Gastrocnemius medialis (tissue), 4 donors: ENCODE results near the gene SRP9. TPM values are rescaled to one million over a fixed set of nuclear protein-coding genes. Genes with fewer than 3 reads are reported as not detected.
A peak's percentile ranks its signal among the peaks of the same experiment; 100 is the strongest.
"Not testable (repeated sequence)": the region's sequence is repeated elsewhere in the genome, so short reads cannot be mapped to it uniquely, and the experiment has no call there.

Experiments used
- ATAC-seq, 2 donors: fragments of 150-250 bp; one replicate each; pipeline ENCODE4 v1.9.1; 2016
- DNase-seq, 2 donors: peaks; one replicate each; pipeline ENCODE4 v3.0.0-alpha.2; 2019
- H3K27ac ChIP-seq, 4 donors: fragments of 200-600 bp; sonication (generic); 1 replicate in 1 of 4; 2 replicates in 3 of 4; pipeline ENCODE4 v1.5.1; 2016 to 2018; ENCODE audit warnings: mild to moderate bottlenecking in 2 of 4, moderate library complexity in 1 of 4
- H3K27me3 ChIP-seq, 3 donors: fragments of 200-600 bp; sonication (generic) in 2 of 3; 1 replicate in 1 of 3; 2 replicates in 2 of 3; pipeline versions ENCODE4 v1.5.1 to v1.6.0; 2016 to 2019; ENCODE audit warnings: mild to moderate bottlenecking in 1 of 3, moderate library complexity in 1 of 3
- H3K36me3 ChIP-seq, 2 donors: fragments of 200-600 bp; sonication (generic) in 1 of 2; one replicate each; pipeline ENCODE4 v1.5.1; 2017 to 2018
- H3K4me1 ChIP-seq, 2 donors: fragments of 200-600 bp; sonication (generic) in 1 of 2; one replicate each; pipeline ENCODE4 v1.5.1; 2016 to 2017; ENCODE audit warnings: mild to moderate bottlenecking in 2 of 2
- H3K4me3 ChIP-seq, 4 donors: fragments of 200-600 bp; sonication (generic) in 3 of 4; 1 replicate in 1 of 4; 2 replicates in 3 of 4; pipeline ENCODE4 v1.5.1; 2016 to 2019; ENCODE audit warnings: mild to moderate bottlenecking in 2 of 4
- H3K9me3 ChIP-seq, 3 donors: fragments of 200-600 bp; sonication (generic) in 2 of 3; 1 replicate in 1 of 3; 2 replicates in 2 of 3; pipeline ENCODE4 v1.5.1; 2016 to 2019
- POLR2A ChIP-seq, 2 donors: fragments of 450-650 bp; IDR thresholded peaks; one replicate each; pipeline ENCODE4 v1.6.1; 2017; ENCODE audit warnings: antibody characterized with exemption in 2 of 2, mild to moderate bottlenecking in 2 of 2, moderate library complexity in 2 of 2
- in situ Hi-C, 4 donors: fragments of 200-750 bp; cut with MboI; loops; one replicate each; pipeline versions ENCODE4 v1.15.0 to v1.8.0; 2017; ENCODE audit warnings: low sequenced_read_pairs in 4 of 4
- intact Hi-C: fragments of 100-400 bp; cut with DNase I; formaldehyde crosslinking; loops from one replicate; pipeline ENCODE4 v1.15.1; 2023; ENCODE audit warnings: low total_unique reads
- total RNA-seq, 4 donors: library from RNA; depleted of rRNA; stranded (reverse); fragments of >200 nt; gene quantifications; one replicate each; pipeline versions ENCODE4 v1.1.0 to v1.2.3, GENCODE V29; 2016
- TF ChIP-seq, protein P1 (sequence below), 5 experiments: fragments of 450-650 bp in 3 of 5; fragments of 200-600 bp in 2 of 5; sonication (generic) in 2 of 5; IDR thresholded peaks in 4 of 5; conservative IDR thresholded peaks in 1 of 5; 1 replicate in 4 of 5; 2 replicates in 1 of 5; pipeline ENCODE4 v1.5.1; 2016 to 2019; ENCODE audit warnings: antibody characterized with exemption in 5 of 5, mild to moderate bottlenecking in 3 of 5, moderate library complexity in 3 of 5

SRP9 gene
- total RNA-seq, 4 donors from 2014 or later: 182 to 207 (median 198) TPM

DNA sequence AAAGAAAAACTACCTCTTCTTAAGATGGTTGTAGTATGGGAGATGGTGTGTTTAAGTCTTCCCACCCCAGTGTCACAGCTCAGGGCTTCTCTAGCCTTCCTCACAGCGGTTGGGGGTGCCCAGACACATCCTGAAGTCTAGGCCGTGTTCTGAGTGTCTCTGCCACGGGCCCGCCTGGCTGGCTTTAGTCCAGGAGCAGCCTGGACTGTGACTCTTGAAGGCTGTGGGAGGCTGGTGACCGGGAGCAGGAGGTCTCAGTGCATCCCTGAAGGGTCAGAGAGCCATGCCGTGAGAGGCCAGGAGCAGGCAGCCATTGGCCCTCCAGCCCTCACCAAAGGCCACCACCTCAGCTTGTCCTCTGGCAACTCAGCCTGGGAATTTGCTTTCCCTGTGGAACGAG lies 36.8 kb downstream of the SRP9 start:
- Histone ChIP-seq H3K4me3 (no peak overlapping the region), H3K27me3 (no peaks in the 10 kb centered on the region), H3K4me1 (peaks cover 80 to 87% of the 10 kb centered on the region in 2 donors), H3K36me3 (no peaks in the 10 kb centered on the region), H3K9me3 (no peaks in the 10 kb centered on the region), H3K27ac (peak overlapping the region; percentile 94 to 97 (median 96))
- intact Hi-C loops (no loop called here), in situ Hi-C loops (no loop called here)
- no peak for DNase-seq
- TF ChIP-seq, protein P1, sequence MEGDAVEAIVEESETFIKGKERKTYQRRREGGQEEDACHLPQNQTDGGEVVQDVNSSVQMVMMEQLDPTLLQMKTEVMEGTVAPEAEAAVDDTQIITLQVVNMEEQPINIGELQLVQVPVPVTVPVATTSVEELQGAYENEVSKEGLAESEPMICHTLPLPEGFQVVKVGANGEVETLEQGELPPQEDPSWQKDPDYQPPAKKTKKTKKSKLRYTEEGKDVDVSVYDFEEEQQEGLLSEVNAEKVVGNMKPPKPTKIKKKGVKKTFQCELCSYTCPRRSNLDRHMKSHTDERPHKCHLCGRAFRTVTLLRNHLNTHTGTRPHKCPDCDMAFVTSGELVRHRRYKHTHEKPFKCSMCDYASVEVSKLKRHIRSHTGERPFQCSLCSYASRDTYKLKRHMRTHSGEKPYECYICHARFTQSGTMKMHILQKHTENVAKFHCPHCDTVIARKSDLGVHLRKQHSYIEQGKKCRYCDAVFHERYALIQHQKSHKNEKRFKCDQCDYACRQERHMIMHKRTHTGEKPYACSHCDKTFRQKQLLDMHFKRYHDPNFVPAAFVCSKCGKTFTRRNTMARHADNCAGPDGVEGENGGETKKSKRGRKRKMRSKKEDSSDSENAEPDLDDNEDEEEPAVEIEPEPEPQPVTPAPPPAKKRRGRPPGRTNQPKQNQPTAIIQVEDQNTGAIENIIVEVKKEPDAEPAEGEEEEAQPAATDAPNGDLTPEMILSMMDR (IDR thresholded peaks at IDR 0.05 in 4 of 5, conservative IDR thresholded peaks at IDR 0.05 in 1 of 5): no peak
- no peak for TF ChIP-seq POLR2A (IDR thresholded peaks at IDR 0.05)
- no peak for ATAC-seq

DNA sequence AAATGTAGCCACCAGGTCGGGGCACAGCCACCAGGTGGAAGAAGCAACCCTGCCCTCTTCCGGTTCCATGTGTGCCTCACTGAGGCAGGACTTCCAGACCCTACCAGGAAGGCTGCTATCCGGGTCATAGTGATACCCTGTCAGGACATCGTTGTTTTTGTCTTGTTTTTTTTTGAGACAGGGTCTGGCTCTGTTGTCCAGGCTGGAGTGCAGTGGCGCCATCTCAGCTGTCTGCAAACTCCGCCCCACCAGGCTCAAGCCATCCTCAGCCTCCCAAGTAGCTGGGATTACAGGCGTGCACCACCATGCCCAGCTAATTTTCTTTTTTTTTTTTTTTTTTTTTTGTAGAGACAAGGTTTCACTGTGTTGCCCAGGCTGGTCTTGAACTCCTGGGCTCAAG lies 37.5 kb downstream of the SRP9 start:
- H3K36me3 ChIP-seq, intact Hi-C loops, H3K27me3 ChIP-seq, DNase-seq, ATAC-seq, H3K4me3 ChIP-seq, H3K9me3 ChIP-seq, in situ Hi-C loops: not testable (repeated sequence)
- peak overlapping the region; percentile 94 to 97 (median 96) for H3K27ac ChIP-seq
- peaks cover 87 to 90% of the 10 kb centered on the region in 2 donors for H3K4me1 ChIP-seq

DNA sequence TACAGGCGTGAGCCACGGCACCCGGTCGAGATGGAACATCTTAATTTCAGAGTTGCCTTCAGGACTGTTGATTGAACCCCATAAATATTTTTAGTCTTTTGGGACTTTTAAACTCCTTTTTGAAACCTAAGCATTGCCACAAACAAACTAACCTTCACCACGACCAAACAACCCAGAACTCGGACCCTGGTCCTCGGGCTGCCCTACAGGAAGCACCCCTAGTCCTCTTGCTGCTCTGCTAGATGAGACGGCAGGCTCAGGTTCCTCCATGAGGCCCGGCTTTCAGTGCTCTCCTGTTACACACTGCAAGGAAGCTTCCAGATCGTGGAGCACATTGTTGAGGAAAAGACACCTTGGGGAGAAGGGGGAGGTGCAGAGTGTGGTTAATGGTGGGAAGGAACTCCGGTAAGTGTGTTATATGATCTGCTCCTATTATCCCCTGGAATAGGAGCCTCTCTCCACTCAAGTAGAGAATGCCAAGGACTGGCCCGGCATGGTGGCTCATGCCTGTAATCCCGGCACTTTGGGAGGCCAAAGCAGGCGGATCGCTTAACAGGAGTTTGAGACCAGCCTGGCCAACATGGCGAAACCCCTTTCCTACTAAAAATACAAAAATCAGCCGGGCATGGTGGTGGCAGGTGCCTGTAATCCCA lies 38.0 kb downstream of the SRP9 start:
- DNase-seq (peak; percentile 66 to 77), ATAC-seq (peak; percentile 38 to 49)
- Histone ChIP-seq H3K27me3 (no peaks in the 10 kb centered on the region), H3K4me1 (peaks cover 91% of the 10 kb centered on the region in 2 donors), H3K9me3 (no peaks in the 10 kb centered on the region), H3K36me3 (no peaks in the 10 kb centered on the region), H3K4me3 (no peak overlapping the region), H3K27ac (peak overlapping the region; percentile 94 to 97 (median 96))
- no peak for TF ChIP-seq POLR2A (IDR thresholded peaks at IDR 0.05)
- TF ChIP-seq, protein P1 (IDR thresholded peaks at IDR 0.05 in 4 of 5, conservative IDR thresholded peaks at IDR 0.05 in 1 of 5): no peak
- intact Hi-C loops: loop anchor here (2.0 kb wide), 2 partner anchors 19 to 67 kb away; partner anchors contain the start of gene TMEM63A
- in situ Hi-C loops: no loop called here

DNA sequence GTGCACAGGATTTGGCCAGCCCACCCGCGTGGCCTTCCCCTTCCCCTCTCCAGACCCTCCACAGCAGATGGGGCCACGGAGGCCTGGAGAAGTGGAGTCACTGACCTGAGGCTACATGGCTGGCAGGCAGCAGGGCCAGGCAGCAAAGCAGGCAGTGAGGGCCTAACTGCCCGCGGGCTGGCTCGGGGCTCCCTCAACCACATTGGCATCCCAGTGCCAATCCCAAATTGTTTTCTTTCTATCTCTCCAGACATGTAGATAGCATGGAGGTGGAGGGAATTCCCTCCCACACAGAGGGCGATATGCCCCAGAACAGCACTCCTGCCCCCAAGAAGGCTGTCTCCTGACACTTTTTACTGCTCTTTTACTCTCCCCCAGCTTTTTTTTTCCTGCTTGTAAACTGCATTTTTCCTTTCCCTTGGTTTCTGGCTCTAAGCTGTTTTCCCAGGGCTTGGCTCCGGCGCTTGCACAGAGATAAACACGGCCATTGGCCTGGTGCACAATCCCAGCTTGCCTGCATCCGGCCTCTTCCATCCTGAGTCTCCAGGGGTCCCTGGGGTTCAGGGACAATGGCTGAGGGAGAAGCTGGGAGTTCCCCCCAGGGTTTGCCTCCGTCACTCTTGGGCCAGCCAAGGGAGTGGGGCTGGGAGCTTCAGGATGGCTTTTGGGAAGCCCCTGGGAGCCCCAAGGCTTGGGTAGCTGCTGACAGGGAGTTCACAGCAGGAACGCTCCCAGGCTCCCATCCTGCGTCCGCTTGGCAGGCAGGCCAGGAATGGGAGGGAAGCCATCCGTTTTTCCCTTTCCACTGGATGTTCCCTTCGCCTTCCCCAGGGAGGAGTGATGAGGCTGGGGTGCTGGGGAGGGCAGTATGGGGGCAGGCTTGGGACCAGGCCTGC lies 39.3 kb downstream of the SRP9 start:
- peak; percentile 41 to 63 for DNase-seq
- intact Hi-C loops (loop anchor here (2.0 kb wide), 2 partner anchors 18 to 66 kb away; partner anchors contain the start of gene TMEM63A), in situ Hi-C loops (no loop called here)
- H3K27me3 ChIP-seq: no peaks in the 10 kb centered on the region
- H3K4me3 ChIP-seq: peak overlapping the region; percentile 1 to 22 (median 2)
- no peaks in the 10 kb centered on the region for H3K36me3 ChIP-seq
- H3K4me1 ChIP-seq: peaks cover 83 to 96% of the 10 kb centered on the region in 2 donors
- no peaks in the 10 kb centered on the region for H3K9me3 ChIP-seq
- peak overlapping the region; percentile 94 to 97 (median 96) for H3K27ac ChIP-seq
- TF ChIP-seq, protein P1 (IDR thresholded peaks at IDR 0.05 in 4 of 5, conservative IDR thresholded peaks at IDR 0.05 in 1 of 5): no peak
- TF ChIP-seq POLR2A (IDR thresholded peaks at IDR 0.05): no peak
- ATAC-seq: peak; percentile 28 to 33

DNA sequence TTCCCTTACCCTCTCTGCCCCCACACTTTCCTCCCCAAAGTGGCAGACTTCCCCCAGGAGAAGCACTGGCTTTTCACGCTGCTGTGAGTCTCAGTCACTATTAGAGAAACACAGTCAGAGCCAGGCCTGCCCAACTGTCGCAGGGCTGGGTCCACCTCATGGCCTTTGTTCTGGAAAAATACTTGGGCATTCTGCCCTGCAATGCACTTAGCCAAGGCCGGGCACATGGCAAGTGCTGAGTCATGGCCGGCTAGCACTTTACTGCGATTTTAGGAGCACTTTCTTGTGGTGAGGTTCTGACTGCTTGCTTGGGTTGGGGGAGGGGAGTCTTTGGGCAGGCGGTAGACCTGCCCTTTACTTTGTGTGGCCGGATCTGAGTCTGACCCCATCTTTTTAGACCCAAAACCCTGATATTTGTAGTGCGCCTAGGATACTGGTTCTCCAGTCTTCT lies 40.0 kb downstream of the SRP9 start:
- DNase-seq (peak; percentile 88 to 91), ATAC-seq (peak; percentile 73 to 78)
- Histone ChIP-seq H3K27me3 (no peaks in the 10 kb centered on the region), H3K9me3 (no peaks in the 10 kb centered on the region), H3K27ac (peak overlapping the region; percentile 94 to 97 (median 96)), H3K36me3 (no peaks in the 10 kb centered on the region), H3K4me3 (peak overlapping the region; percentile 1 to 22 (median 2)), H3K4me1 (peaks cover 82 to 96% of the 10 kb centered on the region in 2 donors)
- intact Hi-C loops (loop anchor here (2.0 kb wide), 2 partner anchors 17 to 65 kb away; partner anchors contain the start of gene TMEM63A), in situ Hi-C loops (no loop called here)
- TF ChIP-seq, protein P1 (IDR thresholded peaks at IDR 0.05 in 4 of 5, conservative IDR thresholded peaks at IDR 0.05 in 1 of 5): no peak
- peak in 1 of 2 donors; percentile 27 for TF ChIP-seq POLR2A (IDR thresholded peaks at IDR 0.05)
